Small intestine (tissue), 7 donors: ENCODE data around the gene ENTPD1. TPM values are rescaled to one million over a fixed set of nuclear protein-coding genes. Genes with fewer than 3 reads are reported as not detected.
"Not testable (repeated sequence)": the region's sequence is repeated elsewhere in the genome, so short reads cannot be mapped to it uniquely, and the experiment has no call there.

Experiments used
- DNase-seq, 2 donors: peaks; one replicate each; pipeline versions ENCODE4 v3.0.0 to v3.0.0-alpha.2; 2013
- FAIRE-seq: peaks from 2 replicates; lab custom pipeline; 2012; peaks lifted over from hg19 to GRCh38; lab: Jason Lieb, UNC
- H3K27ac ChIP-seq, 3 donors: one replicate each; pipeline ENCODE4 v1.5.1; 2013; ENCODE audit warnings: low read length in 2 of 3, mild to moderate bottlenecking in 2 of 3, control low read depth in 1 of 3, inconsistent platforms in 1 of 3, low read depth in 1 of 3, moderate library complexity in 1 of 3
- H3K27me3 ChIP-seq, 3 donors: one replicate each; pipeline ENCODE4 v1.6.1; 2013; ENCODE audit warnings: low read length in 3 of 3, inconsistent platforms in 1 of 3; ENCODE audit not compliant: control insufficient read depth in 3 of 3, insufficient read depth in 3 of 3
- H3K36me3 ChIP-seq, 3 donors: one replicate each; pipeline ENCODE4 v1.6.1; 2013; ENCODE audit warnings: low read length in 3 of 3, inconsistent platforms in 1 of 3, low read depth in 1 of 3, mild to moderate bottlenecking in 1 of 3, moderate library complexity in 1 of 3; ENCODE audit not compliant: control insufficient read depth in 3 of 3, insufficient read depth in 2 of 3
- H3K4me1 ChIP-seq, 3 donors: one replicate each; pipeline ENCODE4 v1.6.1; 2013; ENCODE audit warnings: low read length in 2 of 3, inconsistent platforms in 1 of 3, low read depth in 1 of 3, mild to moderate bottlenecking in 1 of 3, moderate library complexity in 1 of 3; ENCODE audit not compliant: control insufficient read depth in 3 of 3, insufficient read depth in 2 of 3
- H3K4me3 ChIP-seq, 3 donors: one replicate each; pipeline ENCODE4 v1.5.1; 2013; ENCODE audit warnings: low read length in 3 of 3, control low read depth in 1 of 3, inconsistent platforms in 1 of 3, low read depth in 1 of 3, mild to moderate bottlenecking in 1 of 3, moderate library complexity in 1 of 3
- H3K9me3 ChIP-seq, 2 donors: one replicate each; pipeline ENCODE4 v1.6.1; 2013; ENCODE audit warnings: low read depth in 1 of 2, low read length in 1 of 2; ENCODE audit not compliant: control insufficient read depth in 2 of 2, insufficient read depth in 1 of 2
- WGBS, 3 donors: extraction: QIAGEN DNeasy Blood & Tissue Kit; methylation state at CpG; one replicate each; pipeline ENCODE4 v1.1.7; 2013; 5-methylcytosine and 5-hydroxymethylcytosine counted together
- polyA plus RNA-seq, 4 donors: library from polyadenylated mRNA; stranded (reverse) in 3 of 4; unstranded in 1 of 4; fragments of 200-250 nt in 3 of 4; fragments of 120-200 nt in 1 of 4; gene quantifications; one replicate each; pipeline versions ENCODE4 v1.2.1 to v1.2.3, GENCODE V29; 2013
- donor health status: healthy with polysubstance abuse.
- donor health status: control.
- donor health status: control.
- donor health status: Bipolar disorder and iron deficiency.
- donor health status: healthy.

The ENTPD1 gene
- polyA plus RNA-seq, 4 donors: 1.3 to 13.6 (median 7.5) TPM

DNA sequence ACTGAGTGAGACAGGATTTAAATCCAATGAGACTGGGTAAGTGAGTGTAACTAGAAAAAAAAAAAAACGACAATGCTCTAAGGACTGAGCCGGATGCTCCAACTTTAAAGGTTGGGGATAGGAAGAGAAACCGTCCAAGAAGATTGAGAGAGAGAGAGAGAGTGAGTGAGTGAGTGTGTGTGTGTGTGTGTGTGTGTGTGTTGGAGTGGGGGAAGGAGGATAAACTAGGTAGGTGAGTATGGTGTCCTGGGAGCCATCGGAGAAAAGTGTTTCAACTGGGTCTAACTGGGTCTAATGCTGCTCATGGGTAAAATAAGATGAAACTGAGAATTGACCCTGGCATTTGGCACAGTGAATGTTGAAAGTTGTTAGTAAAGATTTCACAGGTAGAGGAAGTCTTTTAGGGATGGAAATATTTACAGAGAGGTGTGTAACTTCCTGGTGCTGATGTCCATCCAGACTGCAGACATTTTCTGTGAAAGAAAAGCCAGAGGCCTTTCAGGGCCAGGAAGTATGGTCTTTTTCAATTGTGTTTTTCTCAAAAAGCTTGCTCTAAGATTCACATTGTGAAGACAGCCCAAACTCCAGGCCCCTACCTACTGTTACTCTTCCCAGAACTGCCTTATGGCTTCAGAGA is 14.2 kb downstream of the ENTPD1 start:
- 89 to 92% (median 91%) methylated on average over 4 of the region's 4 CpGs for WGBS, 3 donors
- Histone ChIP-seq H3K27ac (peak overlapping the region in 1 of 3 donors; percentile 58), H3K4me3 (no peak overlapping the region), H3K4me1 (no peaks in the 10 kb centered on the region), H3K9me3 (peaks cover 0 to 5% of the 10 kb centered on the region in 2 donors), H3K27me3 (no peaks in the 10 kb centered on the region), H3K36me3 (no peaks in the 10 kb centered on the region)
- FAIRE-seq (no peak), DNase-seq (no peak)

DNA sequence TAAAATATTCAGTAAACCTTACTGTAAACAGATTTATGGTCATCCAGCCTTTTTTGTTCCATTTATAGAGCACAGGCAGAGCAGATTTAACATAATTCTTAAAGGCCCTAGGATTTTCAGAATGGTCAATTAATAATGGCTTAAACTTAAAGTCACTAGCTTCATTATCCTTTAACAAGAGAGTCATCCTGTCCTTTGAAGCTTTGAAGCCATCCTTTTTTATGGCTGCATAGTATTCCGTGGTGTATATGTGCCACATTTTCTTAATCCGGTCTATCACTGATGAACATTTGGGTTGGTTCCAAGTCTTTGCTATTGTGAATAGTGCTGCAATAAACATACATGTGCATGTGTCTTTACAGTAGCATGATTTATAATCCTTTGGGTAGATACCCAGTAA is 17.5 kb downstream of the ENTPD1 start:
- not testable (repeated sequence) for H3K27ac ChIP-seq, H3K27me3 ChIP-seq, DNase-seq, H3K9me3 ChIP-seq, FAIRE-seq, H3K36me3 ChIP-seq, H3K4me3 ChIP-seq, H3K4me1 ChIP-seq
- 50 to 88% (median 74%) methylated on average over 2 of the region's 2 CpGs for WGBS, 3 donors

DNA sequence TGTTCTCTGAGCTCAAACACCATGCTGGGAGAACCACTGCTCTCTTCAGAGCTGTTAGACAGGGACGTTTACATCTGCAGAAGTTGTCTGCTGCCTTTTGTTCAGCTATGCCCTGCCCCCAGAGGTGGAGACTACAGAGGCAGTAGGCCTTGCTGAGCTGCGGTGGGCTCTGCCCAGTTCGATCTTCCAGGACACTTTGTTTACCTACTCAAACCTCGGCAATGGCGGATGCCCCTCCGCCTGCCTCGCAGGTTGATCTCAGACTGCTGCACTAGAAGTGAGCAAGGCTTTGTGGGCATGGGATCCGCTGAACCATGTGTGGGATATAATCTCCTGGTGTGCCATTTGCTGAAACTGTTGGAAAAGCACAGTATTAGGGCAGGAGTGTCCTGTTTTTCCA is 21.7 kb downstream of the ENTPD1 start:
- H3K9me3 ChIP-seq, H3K27ac ChIP-seq, DNase-seq, FAIRE-seq, H3K4me3 ChIP-seq, H3K27me3 ChIP-seq, H3K4me1 ChIP-seq, H3K36me3 ChIP-seq: not testable (repeated sequence)
- WGBS, 3 donors: 90 to 93% (median 91%) methylated on average over 8 of the region's 8 CpGs

DNA sequence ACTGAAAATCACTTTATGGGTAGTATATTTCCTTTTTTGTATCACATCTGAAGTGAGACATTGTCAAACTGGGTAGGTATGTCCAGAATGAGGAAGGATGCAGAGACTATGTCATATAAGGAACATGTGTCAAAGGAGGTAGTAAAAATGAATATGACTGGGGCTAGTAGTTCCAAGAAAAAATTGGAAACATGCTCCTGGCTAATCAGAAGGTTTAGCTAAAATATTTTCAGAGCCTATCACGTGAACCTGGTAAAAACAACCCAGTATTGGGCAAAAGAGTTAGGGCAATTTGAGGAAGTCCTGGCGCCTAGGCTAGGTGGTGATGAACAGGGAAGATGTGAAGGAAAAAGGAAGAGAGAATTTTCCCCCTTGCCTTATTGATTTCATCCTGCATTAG is 26.4 kb downstream of the ENTPD1 start:
- Histone ChIP-seq H3K27ac (no peak overlapping the region), H3K27me3 (no peaks in the 10 kb centered on the region), H3K4me3 (no peak overlapping the region), H3K4me1 (no peaks in the 10 kb centered on the region), H3K36me3 (no peaks in the 10 kb centered on the region), H3K9me3 (peaks cover 0 to 7% of the 10 kb centered on the region in 2 donors)
- DNase-seq (no peak), FAIRE-seq (no peak)
- WGBS, 3 donors: 75 to 82% (median 78%) methylated on average over 2 of the region's 2 CpGs

DNA sequence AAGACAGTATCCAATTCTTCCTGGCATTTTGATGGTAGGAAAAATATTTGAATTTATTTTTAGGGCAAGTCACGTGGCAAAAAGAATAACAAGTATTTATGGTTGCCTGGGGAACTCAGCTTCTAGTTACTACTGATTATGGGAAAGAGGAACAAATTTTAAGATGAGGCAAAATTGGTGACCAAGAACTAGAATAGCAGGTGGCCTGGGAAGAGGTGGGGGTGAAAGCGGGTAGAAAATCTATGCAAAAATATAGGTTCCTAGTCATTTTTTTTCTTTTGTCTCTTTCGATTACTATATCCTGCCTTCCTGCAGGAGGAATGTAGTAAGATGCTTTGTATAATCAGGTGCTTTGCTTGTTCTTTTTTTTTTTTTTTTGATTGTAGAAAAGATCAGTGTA is 27.8 kb downstream of the ENTPD1 start:
- WGBS, 3 donors: 71 to 82% (median 71%) methylated on average over 3 of the region's 3 CpGs
- FAIRE-seq (no peak), DNase-seq (no peak)
- Histone ChIP-seq H3K27me3 (no peaks in the 10 kb centered on the region), H3K9me3 (no peaks in the 10 kb centered on the region), H3K36me3 (no peaks in the 10 kb centered on the region), H3K27ac (no peak overlapping the region), H3K4me3 (no peak overlapping the region), H3K4me1 (no peaks in the 10 kb centered on the region)

DNA sequence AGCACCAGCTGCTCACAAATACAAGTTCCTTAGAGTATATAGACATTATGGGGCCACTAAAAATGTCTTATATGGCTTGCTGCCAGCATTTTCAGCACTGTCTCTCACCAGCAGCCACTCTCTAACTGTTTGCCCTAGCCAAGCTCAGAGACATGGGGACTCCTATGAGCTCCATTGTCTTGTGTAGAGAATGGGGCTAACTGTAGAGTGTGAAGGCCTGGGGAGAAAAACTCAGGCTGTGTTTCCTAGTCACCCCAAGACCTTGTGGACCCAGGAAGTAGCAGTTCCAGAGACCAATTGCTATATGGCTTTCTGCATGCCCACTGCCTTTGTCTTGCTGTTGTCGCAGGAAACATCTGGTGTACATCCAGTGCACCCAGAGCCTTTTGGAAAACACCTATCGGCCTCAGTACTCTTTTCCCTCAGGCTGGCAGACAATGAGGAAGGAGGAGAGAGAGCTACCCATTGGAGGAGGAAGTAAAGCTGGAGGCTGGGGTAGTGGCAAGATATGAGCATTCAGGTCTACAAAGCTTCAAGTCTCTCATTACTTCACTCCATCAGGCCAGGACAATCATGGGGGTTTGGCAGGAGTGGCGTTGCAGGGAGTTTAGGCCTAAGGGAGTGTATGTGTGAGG is 28.4 kb downstream of the ENTPD1 start:
- H3K27ac ChIP-seq: peak overlapping the region in 1 of 3 donors; percentile 59
- H3K36me3 ChIP-seq: no peaks in the 10 kb centered on the region
- WGBS, 3 donors: 74 to 80% (median 76%) methylated on average over 3 of the region's 3 CpGs
- FAIRE-seq (no peak), DNase-seq (no peak)
- H3K9me3 ChIP-seq: no peaks in the 10 kb centered on the region
- H3K4me1 ChIP-seq: no peaks in the 10 kb centered on the region
- no peak overlapping the region for H3K4me3 ChIP-seq
- no peaks in the 10 kb centered on the region for H3K27me3 ChIP-seq

DNA sequence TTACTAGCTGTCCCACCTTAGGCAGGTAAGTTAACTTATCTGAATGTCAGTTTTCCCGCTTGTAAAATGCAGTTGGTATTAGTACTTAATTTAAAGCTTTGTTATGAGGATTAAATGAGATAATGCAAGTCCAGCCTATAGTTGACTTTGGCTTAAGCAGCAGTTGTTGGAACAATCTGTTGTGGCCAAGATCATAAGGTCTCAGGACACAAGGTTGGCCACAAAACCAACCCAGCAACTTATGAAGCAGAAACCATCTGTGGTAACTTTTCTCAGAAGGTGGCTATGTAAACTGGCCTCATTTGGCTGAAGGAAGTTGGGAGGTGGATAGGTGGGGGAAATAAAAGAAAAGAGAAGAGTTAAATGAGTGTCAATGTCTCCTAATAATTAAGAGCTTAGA is 29.4 kb downstream of the ENTPD1 start:
- Histone ChIP-seq H3K4me3 (no peak overlapping the region), H3K27me3 (no peaks in the 10 kb centered on the region), H3K9me3 (no peaks in the 10 kb centered on the region), H3K4me1 (no peaks in the 10 kb centered on the region), H3K27ac (peak overlapping the region in 1 of 3 donors; percentile 39), H3K36me3 (no peaks in the 10 kb centered on the region)
- 82 to 94% (median 90%) methylated on average over 1 of the region's 1 CpG for WGBS, 3 donors
- DNase-seq (no peak), FAIRE-seq (no peak)

DNA sequence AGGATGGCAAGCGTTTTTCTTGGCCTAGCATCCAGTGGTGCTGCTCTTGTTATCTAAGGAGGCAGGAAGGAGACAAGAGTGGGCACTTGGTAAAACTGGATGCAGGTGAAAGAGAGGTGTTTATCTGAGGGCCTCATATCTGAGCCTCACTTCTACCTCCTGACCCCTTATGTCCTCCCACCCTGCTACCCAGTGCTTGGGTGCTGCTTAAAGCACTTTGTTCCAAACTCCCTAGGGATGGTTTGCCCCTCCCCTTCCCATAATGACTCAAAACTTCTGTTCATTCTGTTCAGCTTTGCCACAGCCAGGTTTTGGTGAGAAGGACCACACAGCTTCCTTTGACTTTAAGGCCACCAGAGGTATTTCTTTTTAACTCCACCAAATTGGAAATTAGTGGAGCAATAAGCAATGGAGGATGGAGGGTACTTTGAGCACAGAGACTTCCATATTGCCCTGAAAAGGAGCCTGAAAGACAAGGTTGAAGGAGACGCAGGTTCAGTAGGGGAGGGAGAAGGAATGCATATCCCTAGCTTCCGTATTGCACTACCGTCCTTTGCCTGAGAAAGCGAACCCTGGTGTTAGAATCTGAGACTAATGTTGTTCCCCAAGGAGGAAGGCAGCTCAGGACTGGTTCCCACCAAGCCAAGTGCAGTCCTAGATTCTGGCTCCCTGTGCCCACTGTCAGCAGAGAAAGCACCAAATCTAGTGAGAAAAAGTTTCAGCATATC is 30.1 kb downstream of the ENTPD1 start:
- FAIRE-seq: no peak
- H3K27ac ChIP-seq: peak overlapping the region in 1 of 3 donors; percentile 6
- 87 to 91% (median 90%) methylated on average over 5 of the region's 5 CpGs for whole genome bisulfite sequencing, 3 donors

More for the DNA sequence above, 30.1 kb downstream of the ENTPD1 start:
- no peak for DNase-seq
- Histone ChIP-seq H3K4me3 (no peak overlapping the region), H3K27me3 (no peaks in the 10 kb centered on the region), H3K36me3 (no peaks in the 10 kb centered on the region), H3K4me1 (no peaks in the 10 kb centered on the region), H3K9me3 (no peaks in the 10 kb centered on the region)
